Left forelimb (tissue), 1 donor: ENCODE measurements around the gene WSCD2.

Experiments used
- DNase-seq: peaks from one replicate; pipeline ENCODE4 v3.0.0-alpha.2; 2018; ENCODE audit warnings: low spot score

The WSCD2 gene

GRCh38 chr12:108162207-108162606 is 33.1 kb downstream of the WSCD2 start:
- no peak for DNase-seq

GRCh38 chr12:108166505-108166904 is 37.4 kb downstream of the WSCD2 start:
- no peak for DNase-seq

GRCh38 chr12:108167974-108168373 is 38.9 kb downstream of the WSCD2 start:
- no peak for DNase-seq

- no peak for DNase-seq
These were observed 40.6 kb downstream of the WSCD2 start for GRCh38 chr12:108169708-108170107.

- DNase-seq = no peak
These were observed 41.1 kb downstream of the WSCD2 start for GRCh38 chr12:108170164-108170563.

- DNase-seq = no peak
These were observed 42.9 kb downstream of the WSCD2 start for GRCh38 chr12:108172033-108172432.

GRCh38 chr12:108173160-108173559 is 44.1 kb downstream of the WSCD2 start:
- DNase-seq = no peak

GRCh38 chr12:108173892-108174291 is 44.8 kb downstream of the WSCD2 start:
- no peak for DNase-seq

- DNase-seq = no peak
These were observed 45.6 kb downstream of the WSCD2 start for GRCh38 chr12:108174641-108175040.

- no peak for DNase-seq
These were observed 46.2 kb downstream of the WSCD2 start for GRCh38 chr12:108175310-108175709.

GRCh38 chr12:108176292-108176691 is 47.2 kb downstream of the WSCD2 start:
- DNase-seq = no peak

GRCh38 chr12:108177131-108177530 is 48.0 kb downstream of the WSCD2 start:
- no peak for DNase-seq

- no peak for DNase-seq
These were observed 50.2 kb downstream of the WSCD2 start for GRCh38 chr12:108179305-108179704.

- no peak for DNase-seq
These were observed 51.4 kb downstream of the WSCD2 start for GRCh38 chr12:108180255-108181094.

GRCh38 chr12:108181095-108181454 is 52.0 kb downstream of the WSCD2 start:
- DNase-seq = no peak

- DNase-seq = no peak
These were observed 53.0 kb downstream of the WSCD2 start for GRCh38 chr12:108182096-108182495.

- DNase-seq = no peak
These were observed 55.9 kb downstream of the WSCD2 start for GRCh38 chr12:108185002-108185401.

GRCh38 chr12:108187831-108188230 is 58.7 kb downstream of the WSCD2 start:
- no peak for DNase-seq

GRCh38 chr12:108190529-108190928 is 61.4 kb downstream of the WSCD2 start:
- DNase-seq = no peak

- DNase-seq = no peak
These were observed 62.0 kb downstream of the WSCD2 start for GRCh38 chr12:108191086-108191485.

GRCh38 chr12:108191938-108192337 is 62.9 kb downstream of the WSCD2 start:
- no peak for DNase-seq

GRCh38 chr12:108193493-108193892 is 64.4 kb downstream of the WSCD2 start:
- DNase-seq = no peak

GRCh38 chr12:108193917-108194316 is 64.8 kb downstream of the WSCD2 start:
- DNase-seq = no peak

- no peak for DNase-seq
These were observed 65.5 kb downstream of the WSCD2 start for GRCh38 chr12:108194585-108194984.
